RCC 7860 (cell line): Measurements from ENCODE around the gene MECP2.

Experiments
- DNase-seq: peaks from one replicate; pipeline ENCODE4 v3.0.0-alpha.2; 2015; ENCODE audit warnings: low spot score
- FAIRE-seq: peaks from 2 replicates; lab custom pipeline; 2012; peaks lifted over from hg19 to GRCh38; lab: Jason Lieb, UNC

MECP2 gene

GRCh38 chrX:154064637-154065435 lies 32.7 kb downstream of the MECP2 start:
- FAIRE-seq, result no peak
- no peak for DNase-seq

DNA sequence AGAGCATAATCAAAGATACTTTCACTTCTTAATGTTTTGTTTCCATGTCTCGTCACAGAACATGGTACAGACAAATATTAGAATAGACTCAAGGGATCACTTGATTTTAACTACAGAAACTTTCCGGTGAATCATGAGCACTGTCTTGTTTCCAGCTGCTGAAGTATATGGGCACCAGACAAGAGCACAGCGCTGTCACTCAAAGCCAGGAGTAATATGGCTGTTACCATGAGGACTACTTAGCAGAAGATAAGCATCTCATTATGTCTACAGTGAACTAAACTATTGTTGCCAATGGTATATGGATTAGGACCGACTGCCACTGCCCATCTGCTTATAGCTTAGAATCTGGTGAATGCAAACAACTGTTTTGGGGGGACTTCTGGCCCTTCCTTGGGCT lies 34.3 kb downstream of the MECP2 start:
- DNase-seq, result no peak
- FAIRE-seq, result no peak

DNA sequence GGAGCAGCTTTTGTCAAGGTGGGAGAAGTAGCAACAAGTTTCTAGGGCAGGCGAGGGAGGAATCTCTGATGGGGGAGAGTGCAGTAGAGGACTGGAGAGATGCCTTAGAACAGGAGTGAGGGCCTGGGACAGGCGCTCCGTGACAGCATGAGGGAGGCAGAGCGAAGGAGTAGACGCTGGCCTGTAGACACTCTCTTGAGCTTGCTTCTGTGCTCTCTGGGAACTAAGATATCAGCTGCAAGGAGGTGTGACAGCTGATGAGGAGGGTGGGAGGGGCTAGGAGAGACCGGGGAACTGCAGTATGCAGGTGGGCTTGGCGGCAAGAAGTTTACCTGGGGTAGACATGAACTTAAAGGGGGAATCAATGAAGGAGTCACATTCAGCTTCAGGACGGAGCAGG lies 35.7 kb downstream of the MECP2 start:
- no peak for FAIRE-seq
- no peak for DNase-seq

- DNase-seq, result no peak
- FAIRE-seq, result no peak
Measured at GRCh38 chrX:154059729-154060245, 37.7 kb downstream of the MECP2 start.

DNA sequence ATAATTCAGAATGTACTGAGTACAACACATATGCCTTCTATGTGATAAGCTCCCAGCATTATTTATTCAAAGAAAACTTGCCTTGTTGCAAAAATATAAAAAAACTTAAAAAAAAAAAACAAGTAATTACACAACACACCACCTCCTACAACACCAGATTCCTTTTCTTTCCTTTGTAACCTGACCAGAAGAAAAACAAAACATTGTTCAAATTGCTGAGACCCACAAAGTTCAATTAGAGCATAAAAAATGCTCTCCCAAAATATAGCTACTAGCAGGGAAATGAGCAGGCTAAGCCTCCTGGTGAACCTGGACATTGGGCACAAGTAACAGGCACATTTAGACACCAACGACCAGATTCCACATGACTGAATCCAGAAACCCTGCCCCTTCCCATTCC lies 38.3 kb downstream of the MECP2 start:
- FAIRE-seq (no peak), DNase-seq (no peak)

GRCh38 chrX:154058214-154058997 lies 39.1 kb downstream of the MECP2 start:
- no peak for DNase-seq
- FAIRE-seq, result no peak

GRCh38 chrX:154057791-154058190 lies 39.7 kb downstream of the MECP2 start:
- peak; percentile 11 for DNase-seq
- peak; percentile 54 for FAIRE-seq

DNA sequence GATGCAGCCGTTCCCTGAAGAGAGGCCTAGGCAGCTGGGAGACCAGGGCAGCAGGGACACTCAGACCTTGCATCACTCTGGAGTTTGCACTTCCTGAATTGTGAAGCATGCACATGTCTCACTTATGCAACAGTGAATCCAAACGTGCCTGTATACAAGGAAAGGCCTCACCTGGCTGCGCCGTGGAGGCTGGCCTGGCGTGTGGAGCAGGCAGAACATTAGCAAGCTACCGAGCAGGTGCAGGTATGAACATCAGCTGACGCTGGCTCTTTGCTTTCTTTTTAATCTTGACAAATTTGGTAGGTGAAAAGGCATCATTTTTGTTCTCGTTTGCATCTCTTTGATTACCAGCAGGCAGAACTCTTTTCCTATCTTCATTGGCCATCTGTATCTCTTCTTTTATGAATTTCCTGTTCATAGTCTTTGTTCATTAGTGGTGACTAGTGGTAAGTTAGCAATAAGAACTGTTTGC lies 40.7 kb downstream of the MECP2 start:
- FAIRE-seq (no peak), DNase-seq (no peak)

GRCh38 chrX:154051201-154051810 lies 46.2 kb downstream of the MECP2 start:
- FAIRE-seq, result peak; percentile 18

GRCh38 chrX:154050113-154050495 lies 47.4 kb downstream of the MECP2 start:
- DNase-seq (no peak), FAIRE-seq (no peak)

More at GRCh38 chrX:154051201-154051810, 46.2 kb downstream of the MECP2 start:
- peak; percentile 20 for DNase-seq

GRCh38 chrX:154049209-154050112 lies 48.1 kb downstream of the MECP2 start:
- DNase-seq (no peak), FAIRE-seq (no peak)

GRCh38 chrX:154048398-154048797 lies 49.1 kb downstream of the MECP2 start:
- FAIRE-seq (no peak), DNase-seq (no peak)

DNA sequence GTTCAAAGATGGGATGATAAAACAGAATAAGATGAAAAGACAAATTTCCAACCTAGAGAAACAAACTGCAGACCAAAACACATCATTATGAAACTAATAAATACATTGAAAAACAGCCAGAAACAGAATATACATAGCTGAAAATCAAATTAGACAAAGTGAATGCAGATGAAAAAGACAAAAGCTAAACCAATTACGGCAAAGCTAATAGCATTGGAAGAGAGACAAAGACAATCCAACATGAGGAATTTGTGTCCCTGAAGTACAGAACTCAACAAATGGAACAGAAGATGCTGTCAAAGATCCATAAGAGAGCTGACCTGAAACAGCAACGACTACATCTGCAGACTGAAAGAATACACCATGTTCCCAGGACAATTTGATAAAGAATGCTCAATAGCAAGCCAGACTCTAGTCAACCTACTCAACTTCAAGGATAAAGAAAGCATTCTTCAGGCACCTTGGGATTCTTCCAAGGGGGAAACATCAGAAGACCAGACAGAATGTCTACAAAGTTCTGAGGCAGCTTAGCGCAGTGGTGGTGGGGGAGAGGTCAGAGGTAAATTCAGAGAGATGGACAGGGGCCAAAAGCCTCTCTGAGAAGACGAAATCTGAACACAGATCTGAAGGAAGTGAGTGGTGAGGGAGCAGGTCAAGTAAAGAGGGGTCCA lies 50.4 kb downstream of the MECP2 start:
- no peak for FAIRE-seq

GRCh38 chrX:154046031-154046781 lies 51.3 kb downstream of the MECP2 start:
- no peak for DNase-seq
- FAIRE-seq, result no peak

More for the DNA sequence above, 50.4 kb downstream of the MECP2 start:
- DNase-seq, result no peak

- no peak for FAIRE-seq
- no peak for DNase-seq
Measured at GRCh38 chrX:154044091-154044490, 53.4 kb downstream of the MECP2 start.

GRCh38 chrX:154043003-154043763 lies 54.3 kb downstream of the MECP2 start:
- DNase-seq (no peak), FAIRE-seq (no peak)

- no peak for FAIRE-seq
- no peak for DNase-seq
Measured at GRCh38 chrX:154040863-154041262, 56.7 kb downstream of the MECP2 start.

GRCh38 chrX:154040307-154040756 lies 57.2 kb downstream of the MECP2 start:
- no peak for FAIRE-seq
- DNase-seq, result no peak
